Ishikawa (cell line): ENCODE measurements around the gene RASAL3.

Experiments
- CEBPB ChIP-seq: IDR thresholded peaks from 2 replicates; pipeline ENCODE4 v1.6.1; 2012
- CREB1 ChIP-seq: IDR thresholded peaks from 2 replicates; pipeline ENCODE4 v1.6.1; 2012; ENCODE audit warnings: low read depth
- EGR1 ChIP-seq: IDR thresholded peaks from 2 replicates; pipeline ENCODE4 v1.6.1; 2012
- EP300 ChIP-seq: IDR thresholded peaks from 2 replicates; pipeline ENCODE4 v1.6.1; 2012; ENCODE audit warnings: borderline replicate concordance
- FOXM1 ChIP-seq: IDR thresholded peaks from 2 replicates; pipeline ENCODE4 v1.6.1; 2012; ENCODE audit warnings: low read depth, borderline replicate concordance
- NFIC ChIP-seq: IDR thresholded peaks from 2 replicates; pipeline ENCODE4 v1.6.1; 2012
- RAD21 ChIP-seq: IDR thresholded peaks from 2 replicates; pipeline ENCODE4 v1.6.1; 2012; ENCODE audit warnings: low read depth
- TAF1 ChIP-seq: IDR thresholded peaks from 2 replicates; pipeline ENCODE4 v1.6.1; 2012; ENCODE audit warnings: low read depth, mild to moderate bottlenecking
- TCF12 ChIP-seq: IDR thresholded peaks from 2 replicates; pipeline ENCODE4 v1.6.1; 2012; ENCODE audit warnings: low read depth
- TEAD4 ChIP-seq: IDR thresholded peaks from 2 replicates; pipeline ENCODE4 v1.6.1; 2012
- USF1 ChIP-seq: IDR thresholded peaks from 2 replicates; pipeline ENCODE4 v1.6.1; 2012
- YY1 ChIP-seq: IDR thresholded peaks from 2 replicates; pipeline ENCODE4 v1.6.1; 2012; ENCODE audit warnings: low read depth
- ZBTB7A ChIP-seq: IDR thresholded peaks from 2 replicates; pipeline ENCODE4 v1.6.1; 2012; ENCODE audit warnings: low read depth
- TF ChIP-seq, protein P1 (sequence below): IDR thresholded peaks from 2 replicates; pipeline ENCODE4 v1.6.1; 2012
- TF ChIP-seq, protein P2 (sequence below): IDR thresholded peaks from 2 replicates; pipeline ENCODE4 v1.6.1; 2012; ENCODE audit warnings: low read depth, mild to moderate bottlenecking

The RASAL3 gene

DNA sequence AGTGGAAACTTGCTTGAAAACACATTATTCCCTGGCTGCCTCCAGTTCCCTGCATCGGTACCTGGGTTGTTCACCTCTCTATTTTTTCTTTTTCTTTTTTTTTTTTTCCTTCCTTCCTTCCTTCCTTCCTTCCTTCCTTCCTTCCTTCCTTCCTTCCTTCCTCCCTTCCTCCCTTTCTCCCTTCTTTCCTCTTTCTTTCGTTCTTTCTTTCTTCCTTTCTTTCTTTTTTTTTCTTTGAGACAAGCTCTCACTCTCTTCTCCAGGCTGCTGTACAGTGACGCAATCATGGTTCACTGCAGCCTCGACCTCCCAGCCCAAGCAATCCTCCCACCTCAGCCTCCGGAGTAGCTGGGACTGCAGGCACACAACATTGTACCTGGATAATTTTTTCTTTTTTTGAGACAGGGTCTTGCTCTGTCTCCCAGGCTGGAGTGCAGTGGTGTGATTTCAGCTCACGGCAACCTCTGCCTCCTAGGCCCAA, 3.4 kb upstream of the RASAL3 start:
- TF ChIP-seq, protein P1, sequence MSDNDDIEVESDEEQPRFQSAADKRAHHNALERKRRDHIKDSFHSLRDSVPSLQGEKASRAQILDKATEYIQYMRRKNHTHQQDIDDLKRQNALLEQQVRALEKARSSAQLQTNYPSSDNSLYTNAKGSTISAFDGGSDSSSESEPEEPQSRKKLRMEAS = no peak
- no peak for TF ChIP-seq EP300
- TF ChIP-seq USF1 = no peak
- no peak for TF ChIP-seq FOXM1
- TF ChIP-seq TAF1 = no peak
- no peak for TF ChIP-seq RAD21
- no peak for TF ChIP-seq TCF12
- TF ChIP-seq EGR1 = no peak
- TF ChIP-seq TEAD4 = no peak
- no peak for TF ChIP-seq NFIC
- TF ChIP-seq CREB1 = no peak
- TF ChIP-seq, protein P2, sequence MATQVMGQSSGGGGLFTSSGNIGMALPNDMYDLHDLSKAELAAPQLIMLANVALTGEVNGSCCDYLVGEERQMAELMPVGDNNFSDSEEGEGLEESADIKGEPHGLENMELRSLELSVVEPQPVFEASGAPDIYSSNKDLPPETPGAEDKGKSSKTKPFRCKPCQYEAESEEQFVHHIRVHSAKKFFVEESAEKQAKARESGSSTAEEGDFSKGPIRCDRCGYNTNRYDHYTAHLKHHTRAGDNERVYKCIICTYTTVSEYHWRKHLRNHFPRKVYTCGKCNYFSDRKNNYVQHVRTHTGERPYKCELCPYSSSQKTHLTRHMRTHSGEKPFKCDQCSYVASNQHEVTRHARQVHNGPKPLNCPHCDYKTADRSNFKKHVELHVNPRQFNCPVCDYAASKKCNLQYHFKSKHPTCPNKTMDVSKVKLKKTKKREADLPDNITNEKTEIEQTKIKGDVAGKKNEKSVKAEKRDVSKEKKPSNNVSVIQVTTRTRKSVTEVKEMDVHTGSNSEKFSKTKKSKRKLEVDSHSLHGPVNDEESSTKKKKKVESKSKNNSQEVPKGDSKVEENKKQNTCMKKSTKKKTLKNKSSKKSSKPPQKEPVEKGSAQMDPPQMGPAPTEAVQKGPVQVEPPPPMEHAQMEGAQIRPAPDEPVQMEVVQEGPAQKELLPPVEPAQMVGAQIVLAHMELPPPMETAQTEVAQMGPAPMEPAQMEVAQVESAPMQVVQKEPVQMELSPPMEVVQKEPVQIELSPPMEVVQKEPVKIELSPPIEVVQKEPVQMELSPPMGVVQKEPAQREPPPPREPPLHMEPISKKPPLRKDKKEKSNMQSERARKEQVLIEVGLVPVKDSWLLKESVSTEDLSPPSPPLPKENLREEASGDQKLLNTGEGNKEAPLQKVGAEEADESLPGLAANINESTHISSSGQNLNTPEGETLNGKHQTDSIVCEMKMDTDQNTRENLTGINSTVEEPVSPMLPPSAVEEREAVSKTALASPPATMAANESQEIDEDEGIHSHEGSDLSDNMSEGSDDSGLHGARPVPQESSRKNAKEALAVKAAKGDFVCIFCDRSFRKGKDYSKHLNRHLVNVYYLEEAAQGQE = no peak

- TF ChIP-seq USF1 (no peak), FOXM1 (no peak), CEBPB (no peak), TEAD4 (no peak), EP300 (no peak), TAF1 (no peak), EGR1 (no peak), RAD21 (no peak), TCF12 (no peak), CREB1 (no peak), NFIC (no peak), YY1 (no peak), ZBTB7A (no peak)
- TF ChIP-seq, protein P2 = no peak
- TF ChIP-seq, protein P1 = no peak
These were observed 2.7 kb upstream of the RASAL3 start for GRCh38 chr19:15466851-15467733.

GRCh38 chr19:15463861-15464371, 428 bp downstream of the RASAL3 start:
- no peak for TF ChIP-seq NFIC
- TF ChIP-seq EP300 = no peak
- TF ChIP-seq TEAD4 = no peak
- no peak for TF ChIP-seq TCF12
- no peak for TF ChIP-seq USF1
- no peak for TF ChIP-seq FOXM1
- TF ChIP-seq RAD21 = no peak
- no peak for TF ChIP-seq EGR1
- TF ChIP-seq ZBTB7A = no peak

- TF ChIP-seq, protein P1 = no peak
- TF ChIP-seq EP300 = no peak
- TF ChIP-seq, protein P2 = no peak
- TF ChIP-seq EGR1 = no peak
- no peak for TF ChIP-seq YY1
- TF ChIP-seq NFIC = no peak
- TF ChIP-seq TCF12 = no peak
- no peak for TF ChIP-seq RAD21
- no peak for TF ChIP-seq CREB1
- no peak for TF ChIP-seq FOXM1
- no peak for TF ChIP-seq ZBTB7A
- no peak for TF ChIP-seq CEBPB
- no peak for TF ChIP-seq TAF1
- no peak for TF ChIP-seq USF1
- no peak for TF ChIP-seq TEAD4
These were observed 2.6 kb downstream of the RASAL3 start for GRCh38 chr19:15461694-15462093.
